HG03342 (cell line): ENCODE results near the gene MTA3.
"Not testable (repeated sequence)": the region's sequence is repeated elsewhere in the genome, so short reads cannot be mapped to it uniquely, and the experiment has no call there.

Source experiments
- ATAC-seq: cut with Tn5 transposase; IDR thresholded peaks from one replicate; pipeline ENCODE4 v1.9.1; 2021; ENCODE audit warnings: mild to moderate bottlenecking, moderate library complexity; ENCODE audit not compliant: unreplicated experiment

The MTA3 gene

GRCh38 chr2:42606166-42606565 is 37.7 kb downstream of the MTA3 start:
- not testable (repeated sequence) for ATAC-seq

- no peak for ATAC-seq
Observed at GRCh38 chr2:42607101-42607637, 38.7 kb downstream of the MTA3 start.

GRCh38 chr2:42613281-42614064 is 45.0 kb downstream of the MTA3 start:
- no peak for ATAC-seq

- no peak for ATAC-seq
Observed at GRCh38 chr2:42614838-42615237, 46.4 kb downstream of the MTA3 start.

GRCh38 chr2:42618116-42618515 is 49.7 kb downstream of the MTA3 start:
- no peak for ATAC-seq

- ATAC-seq, result no peak
Observed at GRCh38 chr2:42618972-42619371, 50.5 kb downstream of the MTA3 start.

- not testable (repeated sequence) for ATAC-seq
Observed at GRCh38 chr2:42621626-42622025, 53.2 kb downstream of the MTA3 start.

- no peak for ATAC-seq
Observed at GRCh38 chr2:42622943-42623676, 54.7 kb downstream of the MTA3 start.

- ATAC-seq, result no peak
Observed at GRCh38 chr2:42624047-42624446, 55.6 kb downstream of the MTA3 start.

- not testable (repeated sequence) for ATAC-seq
Observed at GRCh38 chr2:42628024-42628423, 59.6 kb downstream of the MTA3 start.

- no peak for ATAC-seq
Observed at GRCh38 chr2:42636934-42637333, 68.5 kb downstream of the MTA3 start.

- no peak for ATAC-seq
Observed at GRCh38 chr2:42638080-42638784, 69.8 kb downstream of the MTA3 start.

GRCh38 chr2:42639340-42640077 is 71.1 kb downstream of the MTA3 start:
- ATAC-seq, result no peak

GRCh38 chr2:42640261-42640660 is 71.8 kb downstream of the MTA3 start:
- no peak for ATAC-seq

GRCh38 chr2:42642371-42642770 is 73.9 kb downstream of the MTA3 start:
- not testable (repeated sequence) for ATAC-seq

GRCh38 chr2:42645551-42645950 is 77.1 kb downstream of the MTA3 start:
- no peak for ATAC-seq

GRCh38 chr2:42648796-42649195 is 80.4 kb downstream of the MTA3 start:
- no peak for ATAC-seq

- ATAC-seq, result no peak
Observed at GRCh38 chr2:42651057-42651456, 82.6 kb downstream of the MTA3 start.

- ATAC-seq, result no peak
Observed at GRCh38 chr2:42652086-42652485, 83.7 kb downstream of the MTA3 start.

GRCh38 chr2:42653039-42653438 is 84.6 kb downstream of the MTA3 start:
- no peak for ATAC-seq
